RCC 7860 (cell line): ENCODE results near the gene TCHP.

ENCODE experiments used
- DNase-seq: peaks from one replicate; pipeline ENCODE4 v3.0.0-alpha.2; 2015; ENCODE audit warnings: low spot score
- FAIRE-seq: peaks from 2 replicates; lab custom pipeline; 2012; peaks lifted over from hg19 to GRCh38; lab: Jason Lieb, UNC

The TCHP gene

GRCh38 chr12:109959411-109960093 is 59.5 kb downstream of the TCHP start:
- DNase-seq (no peak), FAIRE-seq (no peak)

- DNase-seq (no peak), FAIRE-seq (no peak)
Measured at GRCh38 chr12:109961201-109961600, 61.1 kb downstream of the TCHP start.

GRCh38 chr12:109961612-109962011 is 61.5 kb downstream of the TCHP start:
- no peak for FAIRE-seq
- no peak for DNase-seq

- DNase-seq (no peak), FAIRE-seq (no peak)
Measured at GRCh38 chr12:109962398-109962797, 62.3 kb downstream of the TCHP start.

- FAIRE-seq (no peak), DNase-seq (no peak)
Measured at GRCh38 chr12:109963330-109963729, 63.3 kb downstream of the TCHP start.

GRCh38 chr12:109963743-109964429 is 63.8 kb downstream of the TCHP start:
- DNase-seq (no peak), FAIRE-seq (no peak)

GRCh38 chr12:109966546-109966945 is 66.5 kb downstream of the TCHP start:
- FAIRE-seq: no peak
- DNase-seq: no peak

GRCh38 chr12:109967383-109968031 is 67.4 kb downstream of the TCHP start:
- no peak for DNase-seq
- FAIRE-seq: no peak
